Nephron progenitor cell (in vitro differentiated cells): ENCODE measurements around the gene CYP26B1.

Source experiments
- DNase-seq: peaks from one replicate; pipeline ENCODE4 v3.0.0; 2021
- H3K27ac Mint-ChIP-seq: 2 replicates; pipeline ENCODE4 v1.8.0; 2021; ENCODE audit warnings: mild to moderate bottlenecking, moderate library complexity, mixed read lengths
- H3K27me3 Mint-ChIP-seq: 2 replicates; pipeline ENCODE4 v1.8.0; 2021; ENCODE audit warnings: mild to moderate bottlenecking, low read depth, mixed read lengths; ENCODE audit not compliant: poor library complexity
- H3K36me3 Mint-ChIP-seq: 2 replicates; pipeline ENCODE4 v1.8.0; 2021; ENCODE audit warnings: low read depth, mixed read lengths
- H3K4me1 Mint-ChIP-seq: 2 replicates; pipeline ENCODE4 v1.8.0; 2021; ENCODE audit warnings: mixed read lengths
- H3K4me3 Mint-ChIP-seq: 2 replicates; pipeline ENCODE4 v1.8.0; 2021; ENCODE audit warnings: mild to moderate bottlenecking, moderate library complexity, mixed read lengths
- H3K9me3 Mint-ChIP-seq: 2 replicates; pipeline ENCODE4 v1.8.0; 2021; ENCODE audit warnings: mild to moderate bottlenecking, moderate library complexity, mixed read lengths
- TF ChIP-seq, protein P1 (sequence below): fragments of 200-600 bp; sonication (generic); IDR thresholded peaks from 2 replicates; pipeline ENCODE4 v1.5.0; 2021; ENCODE audit warnings: antibody characterized with exemption

CYP26B1 gene

DNA sequence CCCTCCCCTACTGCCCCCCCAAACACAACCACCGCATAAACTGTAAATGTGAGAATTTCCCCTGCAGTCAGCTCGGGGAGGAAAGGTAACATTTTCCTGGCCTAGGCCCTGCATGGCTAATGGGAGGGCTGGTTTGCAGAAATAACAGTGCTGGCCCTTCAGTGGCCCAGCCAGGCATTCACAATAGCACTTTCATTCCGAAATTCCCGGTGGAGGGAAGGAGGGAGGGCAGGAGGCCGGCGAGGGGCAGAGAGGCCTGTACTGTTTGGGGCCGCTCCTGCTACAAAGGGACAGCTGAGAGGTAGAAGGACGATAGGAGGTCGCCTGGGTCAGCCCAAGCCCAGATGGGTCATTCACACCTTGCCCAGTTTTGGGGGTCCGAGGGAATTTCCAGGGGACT, 11.3 kb downstream of the CYP26B1 start:
- no peaks in the 10 kb centered on the region for H3K9me3 Mint-ChIP-seq
- no peak overlapping the region for H3K27ac Mint-ChIP-seq
- no peak overlapping the region for H3K4me3 Mint-ChIP-seq
- H3K4me1 Mint-ChIP-seq = peaks cover 20% of the 10 kb centered on the region
- no peak for DNase-seq
- TF ChIP-seq, protein P1, sequence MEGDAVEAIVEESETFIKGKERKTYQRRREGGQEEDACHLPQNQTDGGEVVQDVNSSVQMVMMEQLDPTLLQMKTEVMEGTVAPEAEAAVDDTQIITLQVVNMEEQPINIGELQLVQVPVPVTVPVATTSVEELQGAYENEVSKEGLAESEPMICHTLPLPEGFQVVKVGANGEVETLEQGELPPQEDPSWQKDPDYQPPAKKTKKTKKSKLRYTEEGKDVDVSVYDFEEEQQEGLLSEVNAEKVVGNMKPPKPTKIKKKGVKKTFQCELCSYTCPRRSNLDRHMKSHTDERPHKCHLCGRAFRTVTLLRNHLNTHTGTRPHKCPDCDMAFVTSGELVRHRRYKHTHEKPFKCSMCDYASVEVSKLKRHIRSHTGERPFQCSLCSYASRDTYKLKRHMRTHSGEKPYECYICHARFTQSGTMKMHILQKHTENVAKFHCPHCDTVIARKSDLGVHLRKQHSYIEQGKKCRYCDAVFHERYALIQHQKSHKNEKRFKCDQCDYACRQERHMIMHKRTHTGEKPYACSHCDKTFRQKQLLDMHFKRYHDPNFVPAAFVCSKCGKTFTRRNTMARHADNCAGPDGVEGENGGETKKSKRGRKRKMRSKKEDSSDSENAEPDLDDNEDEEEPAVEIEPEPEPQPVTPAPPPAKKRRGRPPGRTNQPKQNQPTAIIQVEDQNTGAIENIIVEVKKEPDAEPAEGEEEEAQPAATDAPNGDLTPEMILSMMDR = no peak
- no peaks in the 10 kb centered on the region for H3K36me3 Mint-ChIP-seq
- H3K27me3 Mint-ChIP-seq = peaks cover 43% of the 10 kb centered on the region

DNA sequence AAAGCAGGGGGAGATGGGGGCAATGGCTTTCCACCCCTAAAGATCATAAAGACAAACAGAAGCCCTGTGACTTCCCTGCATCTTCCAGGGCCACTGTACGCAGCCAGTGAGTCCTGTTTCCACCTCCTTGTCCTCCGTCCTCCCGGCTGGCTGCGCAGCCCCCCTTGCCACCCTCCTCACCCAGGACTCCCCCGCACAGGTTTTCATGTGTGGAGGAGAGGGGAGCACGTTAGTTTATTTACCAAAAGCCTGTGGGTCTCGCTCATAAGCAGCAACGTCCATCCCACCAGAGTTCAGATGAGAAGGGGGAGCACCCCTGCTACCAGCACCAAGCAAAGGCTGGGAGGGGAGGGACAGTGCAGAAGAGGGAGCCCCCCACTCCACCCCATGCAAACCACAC, 11.7 kb downstream of the CYP26B1 start:
- Mint-ChIP-seq H3K27ac (no peak overlapping the region), H3K27me3 (peaks cover 43% of the 10 kb centered on the region), H3K4me3 (no peak overlapping the region), H3K4me1 (peaks cover 24% of the 10 kb centered on the region), H3K36me3 (no peaks in the 10 kb centered on the region), H3K9me3 (no peaks in the 10 kb centered on the region)
- DNase-seq = no peak
- TF ChIP-seq, protein P1 = no peak

DNA sequence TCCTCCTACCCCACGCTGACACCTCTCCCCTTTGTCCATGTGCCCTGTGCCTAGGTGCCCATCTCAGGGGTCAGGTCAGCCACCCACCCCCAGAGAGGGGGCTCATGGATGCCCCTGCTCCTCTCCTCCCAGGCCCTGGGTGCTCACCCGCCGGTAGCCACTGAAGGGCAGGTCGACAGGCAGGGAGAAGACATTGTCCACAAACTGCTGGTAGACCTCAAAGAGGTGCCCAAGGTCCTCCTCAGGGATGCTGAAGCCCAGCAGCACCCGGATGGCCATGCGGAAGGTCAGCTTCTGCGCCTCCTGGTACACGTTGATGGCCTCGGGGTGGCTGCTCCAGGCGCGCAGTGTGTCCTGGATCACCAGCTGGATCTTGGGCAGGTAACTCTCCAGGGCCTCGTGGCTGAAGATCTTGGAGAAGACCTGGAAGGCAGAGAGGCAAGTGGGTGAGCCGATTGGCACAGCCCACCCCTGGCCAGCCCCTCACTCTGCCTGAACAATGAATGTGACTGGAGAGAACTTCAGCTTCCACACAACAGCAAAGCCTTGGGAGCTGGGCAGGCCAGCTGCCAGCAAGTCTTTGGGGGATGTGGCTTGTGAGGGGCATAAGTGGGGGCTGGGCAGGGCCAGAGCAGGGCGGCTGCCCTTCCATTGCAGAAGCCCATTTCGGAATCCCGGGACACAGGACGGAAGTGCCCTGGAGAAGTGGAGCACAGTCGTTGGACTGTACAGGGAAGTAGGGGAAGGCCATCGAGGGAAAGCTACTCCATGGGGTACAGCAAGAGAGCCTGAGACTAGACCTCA, 12.5 kb downstream of the CYP26B1 start:
- no peak for DNase-seq
- Mint-ChIP-seq H3K4me3 (no peak overlapping the region), H3K4me1 (peaks cover 32% of the 10 kb centered on the region)

DNA sequence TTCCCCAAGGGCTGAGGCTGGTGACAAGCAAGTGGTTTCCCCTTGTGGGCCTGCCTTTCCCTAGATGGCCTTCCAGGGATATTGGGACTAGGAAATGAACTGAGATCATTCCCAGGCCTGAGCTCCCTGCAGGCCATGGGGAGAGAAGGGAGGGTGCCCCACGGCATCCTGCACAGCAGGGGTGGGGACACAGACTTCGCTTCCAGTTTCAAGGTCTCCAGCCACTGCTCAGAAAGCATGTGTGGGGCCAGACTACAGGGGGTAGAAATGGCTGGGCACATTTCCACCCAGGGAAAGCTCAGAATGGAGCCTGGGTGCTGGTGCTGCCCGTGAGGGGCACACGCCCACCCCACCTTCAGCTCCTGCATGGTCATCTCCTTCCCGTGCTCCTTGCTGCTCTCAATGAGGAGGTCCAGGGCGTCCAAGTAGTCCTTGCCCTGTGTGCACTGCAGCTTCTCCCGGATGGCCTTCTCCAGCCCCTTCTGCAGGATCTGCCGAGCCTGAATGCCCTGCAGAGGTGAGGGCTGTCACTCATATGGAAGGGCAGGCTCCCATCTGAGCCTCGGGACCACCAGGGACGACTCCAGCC, 13.2 kb downstream of the CYP26B1 start:
- H3K4me3 Mint-ChIP-seq = no peak overlapping the region
- H3K4me1 Mint-ChIP-seq = peaks cover 35% of the 10 kb centered on the region
- no peaks in the 10 kb centered on the region for H3K9me3 Mint-ChIP-seq
- no peak for DNase-seq
- H3K27me3 Mint-ChIP-seq = peaks cover 38% of the 10 kb centered on the region
- TF ChIP-seq, protein P1 = no peak
- no peak overlapping the region for H3K27ac Mint-ChIP-seq
- H3K36me3 Mint-ChIP-seq = no peaks in the 10 kb centered on the region

More for the DNA sequence above, 12.5 kb downstream of the CYP26B1 start:
- TF ChIP-seq, protein P1 = no peak
- no peak overlapping the region for H3K27ac Mint-ChIP-seq
- H3K36me3 Mint-ChIP-seq = no peaks in the 10 kb centered on the region
- no peaks in the 10 kb centered on the region for H3K9me3 Mint-ChIP-seq
- peaks cover 41% of the 10 kb centered on the region for H3K27me3 Mint-ChIP-seq

DNA sequence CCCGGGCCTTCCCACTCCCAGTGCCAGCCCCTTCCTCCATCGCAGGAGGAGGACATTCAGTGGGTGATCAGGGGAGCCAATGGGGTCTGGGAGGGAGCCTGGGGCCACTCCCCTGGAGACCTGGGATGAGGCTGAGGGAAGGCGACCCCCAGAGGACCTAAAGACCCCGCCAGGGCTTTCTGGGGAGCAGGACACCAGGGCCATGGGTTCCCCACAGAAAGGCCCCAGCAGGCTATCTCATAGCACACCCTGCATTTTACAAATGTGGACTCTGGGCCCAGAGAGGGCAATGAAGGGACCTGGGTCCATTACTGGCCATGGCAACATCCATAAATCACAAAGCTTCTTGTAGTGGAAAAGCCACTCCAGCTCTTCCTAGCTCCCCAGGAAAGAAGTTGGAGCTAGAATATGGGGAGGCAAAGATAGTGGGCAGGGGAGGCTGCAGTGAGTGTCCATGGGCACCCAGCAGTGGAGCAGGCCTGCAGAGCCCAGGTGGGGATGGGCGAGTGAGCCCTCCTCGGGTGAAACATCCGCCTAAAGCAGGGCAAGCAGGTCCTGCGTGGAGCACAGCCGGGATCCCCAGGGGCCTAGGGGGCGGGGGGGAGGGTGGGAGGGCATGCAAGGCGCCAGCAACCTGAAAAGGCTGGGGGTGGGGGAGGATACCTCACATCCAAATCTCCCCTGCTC, 13.8 kb downstream of the CYP26B1 start:
- Mint-ChIP-seq H3K4me3 (no peak overlapping the region), H3K9me3 (no peaks in the 10 kb centered on the region), H3K27ac (no peak overlapping the region), H3K36me3 (no peaks in the 10 kb centered on the region), H3K27me3 (peaks cover 33% of the 10 kb centered on the region), H3K4me1 (peaks cover 38% of the 10 kb centered on the region)
- TF ChIP-seq, protein P1 = no peak
- DNase-seq = no peak
